GM11168 (cell line): ENCODE results near the gene ERI3.

Experiments
- in situ Hi-C: fragments of 300-500 bp; cut with MboI; formaldehyde crosslinking; loops from one replicate; pipeline ENCODE4 v1.12.0; 2022; ENCODE audit warnings: low sequenced_read_pairs; ENCODE audit not compliant: unreplicated experiment

Gene ERI3

DNA sequence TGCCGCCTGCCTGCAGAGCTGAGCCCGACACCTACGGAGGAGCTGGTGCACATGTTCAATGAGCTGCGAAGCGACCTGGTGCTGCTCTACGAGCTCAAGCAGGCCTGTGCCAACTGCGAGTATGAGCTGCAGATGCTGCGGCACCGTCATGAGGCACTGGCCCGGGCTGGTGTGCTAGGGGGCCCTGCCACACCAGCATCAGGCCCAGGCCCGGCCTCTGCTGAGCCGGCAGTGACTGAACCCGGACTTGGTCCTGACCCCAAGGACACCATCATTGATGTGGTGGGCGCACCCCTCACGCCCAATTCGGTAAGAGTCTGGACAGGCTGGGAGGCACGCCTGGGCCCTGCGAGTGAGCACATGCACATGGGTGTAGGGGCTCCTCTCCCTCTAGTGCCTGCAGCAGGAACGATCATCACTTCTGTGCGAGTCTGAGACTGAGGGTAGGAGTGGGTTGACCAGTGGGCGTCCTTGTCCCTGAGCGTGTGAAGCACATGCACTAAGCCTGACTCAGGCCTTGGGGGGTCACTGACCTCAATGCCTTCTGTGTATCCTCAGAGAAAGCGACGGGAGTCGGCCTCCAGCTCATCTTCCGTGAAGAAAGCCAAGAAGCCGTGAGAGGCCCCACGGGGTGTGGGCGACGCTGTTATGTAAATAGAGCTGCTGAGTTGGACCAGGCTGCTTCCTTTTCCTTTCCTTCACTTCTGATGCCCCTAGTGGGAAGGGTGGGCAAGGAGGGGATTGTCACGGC lies 134.9 kb downstream of the ERI3 start:
- in situ Hi-C loops, result loop anchor here (25.0 kb wide), 1 partner anchor 1883 kb away; the partner anchor contains the start of gene FOXJ3

DNA sequence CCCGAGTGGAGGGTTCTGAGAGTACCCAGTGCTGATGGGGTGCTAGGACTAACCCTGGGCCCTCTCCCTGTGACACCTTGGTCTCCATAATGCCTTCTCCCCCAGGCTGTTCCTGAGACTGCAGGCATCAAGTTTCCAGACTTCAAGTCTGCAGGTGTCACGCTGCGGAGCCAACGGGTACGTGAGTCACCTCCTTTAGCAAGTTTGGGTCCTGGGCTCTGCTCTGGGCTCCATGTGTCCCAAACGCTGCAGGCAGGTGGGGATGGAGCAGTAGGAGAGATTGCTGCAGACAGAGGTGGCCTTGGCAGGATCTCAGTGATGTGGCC lies 135.8 kb downstream of the ERI3 start:
- in situ Hi-C loops, result loop anchor here (25.0 kb wide), 1 partner anchor 1882 kb away; the partner anchor contains the start of gene FOXJ3

DNA sequence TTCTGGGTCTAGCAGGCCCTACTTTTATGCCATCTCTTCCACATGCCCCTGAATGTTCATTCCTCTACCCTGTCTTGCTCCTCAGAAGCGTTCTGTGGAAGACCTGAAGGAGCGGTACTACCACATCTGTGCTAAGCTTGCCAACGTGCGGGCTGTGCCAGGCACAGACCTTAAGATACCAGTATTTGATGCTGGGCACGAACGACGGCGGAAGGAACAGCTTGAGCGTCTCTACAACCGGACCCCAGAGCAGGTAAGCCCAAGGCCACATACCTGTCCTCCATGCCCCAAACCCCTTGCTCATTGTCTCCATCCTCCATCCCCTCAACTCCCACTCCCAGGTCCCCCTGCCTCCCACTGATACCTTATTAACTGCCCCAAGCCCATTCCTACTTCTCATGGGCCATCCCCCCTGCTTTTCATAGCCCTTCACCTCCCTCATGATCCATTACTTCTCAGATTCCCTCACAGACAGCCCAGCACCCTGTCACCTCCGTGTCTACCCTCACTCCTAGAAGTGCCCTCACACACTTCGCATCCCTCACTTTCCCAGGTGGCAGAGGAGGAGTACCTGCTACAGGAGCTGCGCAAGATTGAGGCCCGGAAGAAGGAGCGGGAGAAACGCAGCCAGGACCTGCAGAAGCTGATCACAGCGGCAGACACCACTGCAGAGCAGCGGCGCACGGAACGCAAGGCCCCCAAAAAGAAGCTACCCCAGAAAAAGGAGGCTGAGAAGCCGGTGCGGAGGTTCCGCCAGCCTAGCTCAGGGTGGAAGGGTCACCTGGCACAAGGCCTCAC lies 136.4 kb downstream of the ERI3 start:
- in situ Hi-C loops, result loop anchor here (25.0 kb wide), 1 partner anchor 1881 kb away; the partner anchor contains the start of gene FOXJ3

DNA sequence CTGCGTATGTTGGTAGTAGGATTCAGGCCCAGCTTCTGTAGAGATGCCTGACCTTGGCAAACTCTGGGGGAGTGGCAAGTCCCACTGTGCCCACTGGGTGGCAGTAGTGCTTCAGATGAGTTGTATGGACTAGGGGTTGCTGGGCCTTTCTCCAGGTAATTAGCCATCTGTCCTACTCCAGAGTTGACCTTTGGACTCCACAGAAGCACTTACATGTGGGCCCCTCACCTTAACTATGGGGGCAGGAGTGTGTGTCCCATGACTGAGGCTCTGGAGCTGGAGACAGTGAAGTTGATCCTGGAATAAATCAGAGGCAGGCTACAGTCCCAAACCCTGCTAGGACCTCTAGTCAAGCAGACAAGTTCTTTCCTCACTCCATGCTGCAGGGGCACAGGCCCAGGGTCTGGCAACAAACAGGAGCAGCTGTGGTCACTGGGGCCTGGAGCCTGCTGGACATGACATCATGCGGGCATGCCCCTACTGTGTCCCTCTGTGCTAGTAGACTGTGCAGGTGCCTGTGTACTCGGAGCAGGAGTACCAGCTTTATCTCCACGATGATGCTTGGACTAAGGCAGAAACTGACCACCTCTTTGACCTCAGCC lies 137.1 kb downstream of the ERI3 start:
- in situ Hi-C loops, result loop anchor here (25.0 kb wide), 1 partner anchor 1881 kb away; the partner anchor contains the start of gene FOXJ3

DNA sequence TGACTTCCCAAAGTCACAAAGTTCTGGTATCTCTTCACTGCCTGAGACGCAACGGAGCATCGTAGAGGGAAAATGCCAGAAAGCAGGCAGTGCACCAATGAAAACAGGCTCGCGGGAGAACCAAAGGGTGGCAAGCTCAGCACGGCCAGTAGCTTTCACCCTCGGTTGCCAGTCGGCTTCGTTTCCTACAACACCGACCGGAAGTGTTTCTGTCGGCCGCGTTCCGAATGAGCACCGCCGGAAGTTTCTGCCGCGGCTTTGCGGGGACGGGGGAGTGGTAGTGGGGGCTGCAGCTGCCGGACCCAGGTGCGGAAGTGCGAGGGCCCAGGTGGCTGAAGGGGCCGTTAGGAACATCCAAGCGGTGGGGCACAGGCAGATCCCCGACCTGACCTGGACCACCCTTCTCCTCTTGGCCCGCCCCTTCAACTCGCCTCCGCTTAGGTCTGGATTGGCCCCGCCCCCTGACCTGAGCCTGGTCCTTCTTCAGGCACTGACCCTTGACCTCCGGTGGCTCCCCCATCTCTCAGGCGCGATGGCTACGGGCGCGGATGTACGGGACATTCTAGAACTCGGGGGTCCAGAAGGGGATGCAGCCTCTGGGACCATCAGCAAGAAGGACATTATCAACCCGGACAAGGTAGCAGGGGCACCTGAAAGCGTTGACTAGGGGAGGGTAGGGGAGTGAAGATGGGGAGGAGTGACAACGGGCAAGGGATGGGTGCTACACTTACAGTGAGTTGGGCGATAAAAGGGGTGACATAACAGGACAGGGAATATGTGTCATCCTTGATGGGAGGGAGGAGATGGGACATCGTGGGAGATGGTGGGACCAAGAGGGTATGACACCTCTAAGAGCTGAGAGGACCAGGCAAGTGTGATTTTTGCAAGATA lies 141.6 kb downstream of the ERI3 start, which contains the start of gene DMAP1:
DMAP1 (plus strand) TSS at position 250 of the 891 bp plus-strand sequence; CDS start at position 533, 283 bp downstream.
- in situ Hi-C loops, result loop anchor here (25.0 kb wide), 1 partner anchor 1876 kb away; the partner anchor contains the start of gene FOXJ3

DNA sequence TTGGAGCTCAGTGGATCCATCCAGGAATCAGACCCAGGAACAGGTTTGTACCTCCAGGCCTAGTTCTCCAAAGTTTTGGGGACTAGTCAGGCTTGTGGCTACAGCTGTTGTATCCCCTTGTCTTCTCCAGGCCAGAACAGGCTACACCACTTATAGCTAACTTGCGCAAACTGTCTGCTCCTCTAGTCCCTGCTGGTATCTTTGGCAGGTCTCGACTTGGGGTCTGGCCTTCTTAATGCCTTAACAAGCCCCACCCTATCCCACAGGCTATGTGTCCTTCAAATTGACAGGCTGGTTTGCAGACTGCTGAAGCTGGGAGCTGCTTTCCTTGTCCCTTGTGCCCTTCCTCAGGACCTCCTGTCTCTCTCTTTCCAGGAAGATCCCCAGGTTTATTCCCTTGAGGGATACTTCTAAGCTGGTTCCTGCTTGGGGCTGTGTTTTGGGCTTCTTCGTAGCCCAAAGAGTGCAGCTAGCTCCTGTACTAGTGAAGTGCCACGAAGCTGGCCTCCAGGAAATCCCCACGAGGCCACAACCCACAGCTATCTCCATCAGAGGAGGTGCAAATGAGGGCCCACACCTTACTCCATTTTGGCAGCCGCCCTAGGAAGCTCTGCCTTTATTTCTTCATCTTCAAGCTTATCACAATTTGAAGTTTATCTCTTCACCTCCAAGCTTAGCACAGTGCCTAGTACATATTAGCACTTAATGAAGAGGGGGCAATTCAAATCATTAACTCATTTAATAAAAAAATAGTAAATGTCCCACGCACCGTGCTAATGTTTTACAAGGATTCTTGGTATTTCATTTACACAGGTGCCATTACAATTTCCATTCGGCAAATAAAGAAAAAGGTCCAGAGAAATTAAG lies 142.5 kb downstream of the ERI3 start:
- in situ Hi-C loops, result loop anchor here (25.0 kb wide), 1 partner anchor 1875 kb away; the partner anchor contains the start of gene FOXJ3

DNA sequence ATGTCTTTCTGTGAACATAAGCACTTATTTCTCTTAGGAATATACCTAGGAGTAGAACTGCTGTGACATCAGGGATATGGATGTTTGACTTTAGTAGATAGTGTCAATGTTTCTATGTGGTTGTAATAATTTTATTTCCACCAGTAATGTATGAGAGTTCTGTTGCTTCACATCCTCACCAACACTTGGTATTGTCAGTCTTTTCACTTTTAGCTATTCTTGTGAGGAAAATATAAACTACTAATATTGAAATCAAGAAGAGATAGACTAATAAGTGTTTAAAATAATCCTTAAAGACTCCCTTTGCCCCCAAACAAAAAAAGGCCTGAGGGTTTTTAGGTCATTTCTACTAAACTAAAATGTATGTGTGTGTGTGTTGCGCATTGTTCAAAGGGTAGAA lies 144.5 kb downstream of the ERI3 start:
- in situ Hi-C loops, result loop anchor here (25.0 kb wide), 1 partner anchor 1873 kb away; the partner anchor contains the start of gene FOXJ3

DNA sequence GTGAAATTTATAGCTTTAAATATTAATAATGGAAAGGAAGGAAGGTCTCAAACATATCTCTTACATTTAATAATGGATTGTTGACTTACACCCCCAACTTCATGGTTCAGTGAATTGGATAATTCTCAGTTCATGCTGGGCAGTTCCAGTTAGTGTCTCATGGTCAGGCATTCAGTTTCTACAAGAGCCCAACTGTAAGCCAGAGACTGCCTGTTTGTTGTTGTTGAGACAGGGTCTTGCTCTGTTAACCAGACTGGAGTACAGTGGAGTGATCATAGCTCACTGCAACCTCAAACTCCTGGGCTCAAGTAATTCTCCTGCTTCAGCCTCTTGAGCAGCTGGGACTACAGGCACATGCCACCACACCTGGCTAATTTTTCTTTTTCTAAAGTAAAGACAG lies 146.8 kb downstream of the ERI3 start:
- in situ Hi-C loops, result loop anchor here (25.0 kb wide), 1 partner anchor 1871 kb away; the partner anchor contains the start of gene FOXJ3

DNA sequence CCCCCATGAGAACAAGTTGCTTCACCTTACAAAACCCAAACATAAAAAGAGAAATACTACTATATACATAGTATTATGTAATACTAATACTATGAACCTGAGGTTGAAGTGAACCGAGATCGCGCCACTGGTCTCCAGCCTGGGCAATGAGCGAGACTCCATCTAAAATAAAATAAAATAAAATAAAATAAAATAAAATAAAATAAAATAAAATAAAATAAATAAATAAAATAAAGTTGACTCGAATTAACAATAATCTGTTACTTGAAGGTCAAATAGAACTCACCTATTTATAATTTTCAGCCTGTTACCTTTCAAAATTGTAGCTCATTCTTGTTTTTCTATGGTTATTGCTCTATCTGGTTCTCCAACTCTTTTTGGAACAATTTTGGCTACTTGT lies 148.5 kb downstream of the ERI3 start:
- in situ Hi-C loops, result loop anchor here (25.0 kb wide), 1 partner anchor 1869 kb away; the partner anchor contains the start of gene FOXJ3

DNA sequence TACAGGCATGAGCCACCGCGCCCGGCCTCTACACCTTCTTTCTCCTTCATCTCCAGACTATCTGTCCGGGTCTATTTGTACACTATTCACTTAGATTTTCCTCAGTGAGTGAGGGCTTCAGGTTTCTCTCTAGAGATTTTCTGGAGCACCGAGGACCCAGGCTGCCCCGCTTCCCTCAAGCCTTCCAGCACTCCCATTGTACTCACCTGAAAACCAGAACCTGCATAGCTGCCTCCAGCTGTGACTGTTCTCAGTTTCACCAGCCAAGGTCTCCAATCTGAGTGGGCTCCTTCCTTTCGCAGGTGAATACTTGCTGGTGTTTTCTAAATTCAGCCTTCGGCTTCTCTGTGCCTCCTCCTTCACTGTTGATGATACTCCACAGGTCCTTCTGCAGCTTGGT lies 154.7 kb downstream of the ERI3 start:
- in situ Hi-C loops, result loop anchor here (25.0 kb wide), 1 partner anchor 1863 kb away; the partner anchor contains the start of gene FOXJ3

DNA sequence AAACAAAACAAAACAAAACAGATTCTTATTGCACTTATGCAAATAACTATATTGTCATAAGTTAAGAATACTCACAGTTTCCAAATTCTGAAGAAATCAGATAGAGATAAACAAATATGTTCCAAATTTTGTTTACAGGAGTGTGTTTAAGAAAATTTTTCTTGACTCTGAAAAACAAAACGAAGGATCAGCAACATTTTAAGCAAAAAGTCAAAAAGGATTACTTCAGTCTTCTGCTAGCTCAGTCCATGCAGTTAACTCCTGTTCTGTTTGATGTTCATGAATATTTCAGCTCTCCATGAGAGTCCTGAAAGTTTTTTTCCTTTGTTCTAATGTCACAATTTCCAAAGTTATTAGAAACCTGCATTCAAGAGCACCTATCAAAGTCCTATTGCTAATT lies 180.4 kb downstream of the ERI3 start:
- in situ Hi-C loops, result no loop called here
